GM21360 (cell line): ENCODE results near the gene SLC39A11.
A peak's percentile ranks its signal among the peaks of the same experiment; 100 is the strongest.

Experiments used
- ATAC-seq: cut with Tn5 transposase; IDR thresholded peaks from one replicate; pipeline ENCODE4 v1.9.1; 2021; ENCODE audit warnings: mild to moderate bottlenecking, moderate library complexity; ENCODE audit not compliant: unreplicated experiment

SLC39A11 gene

DNA sequence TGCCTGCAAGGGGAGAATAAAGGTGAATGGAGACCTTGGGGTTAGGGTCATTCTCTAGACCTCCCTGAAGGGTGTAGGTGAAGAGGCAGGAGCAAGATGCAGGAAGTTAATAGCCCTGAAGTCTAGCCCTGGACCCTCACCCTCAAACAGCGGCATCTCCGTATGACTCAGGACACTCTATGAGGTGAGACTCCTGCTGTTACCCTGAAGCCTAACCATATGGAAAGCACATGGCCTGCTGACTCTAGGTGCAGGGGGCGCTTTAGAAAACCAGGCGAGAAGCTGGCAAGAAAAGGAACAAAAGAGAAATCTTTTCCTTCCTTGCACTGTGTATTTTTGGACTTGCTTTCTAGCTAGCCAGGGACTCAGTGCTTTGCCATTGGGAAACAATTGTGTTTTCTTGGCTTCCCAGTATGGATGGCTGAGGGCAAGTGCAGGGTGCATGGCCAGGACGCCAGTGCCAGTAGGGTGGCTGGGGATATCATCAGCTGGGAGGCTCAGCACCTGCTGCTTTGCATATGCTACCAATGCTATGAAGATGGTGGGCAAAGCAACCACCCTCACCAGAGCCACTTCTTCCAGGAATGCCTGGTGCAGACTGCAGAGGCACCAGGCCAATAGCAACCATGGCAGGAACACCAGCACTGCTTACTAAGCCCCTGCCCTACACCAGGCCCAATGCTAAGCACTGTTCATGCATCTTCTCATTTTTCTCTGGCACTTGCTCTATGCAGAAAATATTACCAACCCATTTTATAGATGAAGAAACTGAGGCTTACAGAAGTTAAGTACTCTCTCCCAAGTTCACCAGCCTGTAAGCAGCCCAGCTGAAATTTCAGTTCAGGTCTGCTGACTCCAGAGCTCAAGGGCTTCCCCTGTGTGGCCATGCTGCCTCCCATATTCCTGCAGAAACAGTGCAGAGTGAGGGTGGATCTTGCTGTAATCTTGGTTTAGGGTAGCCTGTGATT is 425.1 kb downstream of the SLC39A11 start:
- ATAC-seq = no peak

DNA sequence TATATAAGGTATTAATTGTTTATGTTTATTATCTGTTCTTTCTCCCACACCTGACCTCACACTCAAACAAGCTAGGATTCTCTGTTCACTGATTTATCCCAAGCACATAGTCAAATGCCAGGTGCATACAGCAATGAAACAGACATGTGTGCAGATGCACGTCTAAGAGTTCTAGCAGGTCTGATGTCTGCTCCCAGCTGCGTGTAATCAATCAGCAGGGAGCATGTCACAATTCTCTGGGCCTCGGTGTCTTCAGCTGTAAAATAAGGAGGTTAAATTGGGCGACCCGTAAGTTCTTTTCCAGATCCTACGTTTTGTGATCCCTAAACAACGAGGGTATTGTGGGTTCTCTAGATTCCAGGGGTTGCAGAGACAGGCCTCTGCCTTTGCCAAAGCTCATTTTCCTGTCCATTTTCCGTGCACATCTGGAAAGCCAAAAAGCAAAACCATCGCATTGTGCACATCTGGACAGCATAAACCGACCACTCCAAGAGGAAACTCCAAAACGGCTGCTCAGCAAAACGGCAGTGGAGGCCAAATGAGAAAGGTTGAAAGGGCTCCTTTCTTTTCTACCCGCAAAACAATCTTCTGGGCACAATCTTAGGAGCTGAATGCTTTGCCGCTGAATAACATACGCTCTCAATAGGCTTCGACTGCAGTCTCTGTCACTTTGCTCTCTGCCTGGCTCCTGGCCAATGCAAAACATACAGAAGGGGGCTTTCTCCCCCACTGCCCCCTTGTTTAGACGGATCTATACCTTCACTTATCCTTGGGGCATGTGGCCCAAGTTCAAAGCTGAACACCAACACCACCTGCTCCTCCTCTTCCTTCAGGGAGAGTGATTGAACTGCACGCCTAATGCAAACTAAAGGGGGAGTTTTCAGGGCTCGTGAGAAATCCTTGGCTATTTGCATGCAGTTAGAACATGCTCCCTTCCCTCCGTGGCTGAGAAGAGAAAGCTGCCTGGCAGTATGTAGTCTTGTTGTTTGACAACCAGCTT is 426.3 kb downstream of the SLC39A11 start:
- no peak for ATAC-seq

DNA sequence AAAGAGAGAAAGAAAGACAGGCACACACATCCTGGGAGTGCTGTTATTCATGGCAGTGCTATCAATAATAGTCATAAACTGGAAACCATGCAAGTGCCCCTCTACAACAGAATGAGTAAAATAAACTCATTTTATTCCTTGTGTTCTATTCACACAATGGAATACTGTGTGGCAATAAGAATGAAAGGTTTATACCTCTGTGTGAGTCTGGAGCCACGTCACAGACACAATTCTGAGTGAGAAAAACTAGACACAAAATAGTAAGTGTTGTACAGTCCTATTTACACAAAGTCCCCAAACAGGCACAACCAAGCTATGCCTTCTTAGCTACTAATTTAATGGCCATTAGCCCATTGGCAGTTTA is 429.7 kb downstream of the SLC39A11 start:
- no peak for ATAC-seq

DNA sequence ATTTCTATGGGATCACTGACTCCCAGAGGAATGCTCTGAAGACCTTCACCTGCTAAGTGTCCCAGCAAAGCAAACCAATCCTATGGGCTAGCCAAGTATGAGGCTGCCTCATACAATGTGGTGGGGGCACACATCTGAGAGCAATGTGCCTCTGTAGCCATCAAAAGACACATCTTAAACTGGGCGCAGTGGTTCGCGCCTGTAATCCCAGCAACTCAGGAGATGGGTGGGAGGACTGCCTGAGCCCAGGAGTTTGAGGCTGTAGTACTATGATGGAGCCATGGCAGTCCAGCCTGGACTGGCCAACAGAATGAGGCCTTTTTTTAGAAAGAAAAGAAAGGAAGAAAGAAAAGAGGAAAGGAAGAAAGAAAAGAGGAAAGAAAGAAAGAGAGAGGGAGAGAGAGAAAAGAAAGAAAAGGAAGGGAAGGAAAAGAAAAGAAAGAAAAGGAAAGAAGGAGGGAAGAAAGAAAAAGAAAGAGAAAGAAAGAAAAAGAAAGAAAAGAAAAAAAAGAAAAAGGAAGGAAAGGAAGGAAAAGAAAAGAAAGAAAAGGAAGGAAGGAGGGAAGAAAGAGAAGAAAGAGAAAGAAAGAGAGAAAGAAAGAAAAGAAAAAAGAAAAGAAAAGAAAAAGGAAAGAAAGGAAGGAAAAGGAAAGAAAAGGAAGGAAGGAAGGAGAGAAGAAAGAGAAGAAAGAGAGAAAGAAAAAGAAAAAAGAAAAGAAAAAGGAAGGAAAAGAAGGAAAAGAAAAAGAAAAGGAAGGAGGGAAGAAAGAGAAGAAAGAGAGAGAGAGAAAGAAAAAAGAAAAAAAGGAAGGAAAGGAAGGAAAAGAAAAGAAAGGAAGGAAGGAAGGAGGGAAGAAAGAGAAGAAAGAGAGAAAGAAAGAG is 430.3 kb downstream of the SLC39A11 start:
- no peak for ATAC-seq

DNA sequence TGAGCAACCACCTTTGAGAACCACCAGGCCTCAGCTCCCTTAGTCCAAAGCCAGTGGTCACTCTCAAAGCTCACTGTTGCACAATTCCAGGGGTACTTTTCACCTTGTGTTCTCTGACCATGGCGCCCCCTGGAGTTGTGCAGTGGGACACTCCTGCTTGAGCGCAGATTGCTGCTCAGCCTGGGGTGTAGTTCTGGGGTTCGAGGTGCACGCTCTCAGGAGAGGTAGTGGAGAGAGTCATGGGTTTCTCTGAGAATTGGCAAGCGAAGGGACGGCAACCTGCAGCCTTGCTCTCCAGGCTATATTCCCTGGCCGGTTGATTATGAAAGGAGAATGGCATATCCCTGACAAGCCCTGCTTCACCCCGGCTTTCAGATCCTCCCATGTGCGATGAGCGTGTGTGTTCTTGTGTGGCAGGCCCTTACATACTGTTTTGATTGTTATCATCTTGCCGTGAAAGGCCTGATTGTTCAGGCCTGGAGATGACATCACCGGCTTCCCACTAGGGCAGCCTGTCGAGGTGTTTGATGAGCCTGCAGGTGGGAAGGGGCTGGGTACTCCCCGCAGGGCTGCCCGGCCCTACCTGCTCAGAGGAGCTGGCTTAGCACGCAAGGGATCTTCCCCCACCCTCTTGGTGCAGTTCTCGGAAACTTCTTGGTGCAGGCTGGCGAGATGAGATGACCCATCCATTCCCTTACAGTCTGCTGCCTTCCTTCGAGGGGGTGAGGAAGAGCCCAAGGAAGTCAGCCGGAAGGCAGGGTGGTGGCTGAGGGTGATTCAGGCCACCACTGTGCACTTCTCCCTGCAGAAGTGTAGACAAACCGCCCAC is 431.2 kb downstream of the SLC39A11 start:
- ATAC-seq = no peak

DNA sequence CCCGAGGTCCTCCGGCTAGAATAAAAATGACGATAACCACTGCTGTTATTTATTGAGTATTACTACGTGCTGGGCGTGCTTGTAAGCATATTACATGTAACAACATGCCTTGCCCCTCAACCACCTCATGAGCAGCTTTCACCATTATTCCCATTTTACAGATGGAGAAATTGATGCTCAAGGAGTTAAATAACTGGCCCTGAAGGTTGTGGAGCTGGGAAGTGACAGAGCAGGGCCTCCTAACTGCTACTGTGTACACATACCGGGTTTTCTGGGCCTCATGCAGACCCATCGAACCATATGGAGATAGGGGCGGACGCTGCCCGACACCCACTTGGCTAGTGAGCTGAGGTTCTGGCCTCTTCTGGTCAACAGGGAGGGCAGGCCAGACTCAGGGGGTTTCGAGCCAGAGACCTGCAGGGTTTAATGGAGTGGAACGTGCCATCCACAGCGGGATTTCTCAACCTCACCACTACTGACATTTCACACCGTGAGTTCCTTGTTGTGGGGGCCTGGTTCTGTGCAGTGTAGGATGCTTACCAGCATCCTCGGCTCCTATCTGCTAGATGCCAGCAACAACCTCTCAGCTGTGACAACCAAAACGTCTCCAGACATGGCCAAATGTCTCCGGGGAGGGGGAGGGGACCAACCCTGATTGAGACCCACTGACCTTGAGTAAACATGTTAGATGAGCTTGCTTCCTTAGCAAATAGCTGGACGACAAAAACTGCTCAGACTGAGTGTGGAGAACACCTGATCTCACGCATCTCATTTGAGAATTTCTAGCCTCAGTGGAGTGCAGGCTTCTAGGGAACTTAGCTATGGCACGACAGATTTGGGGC is 432.0 kb downstream of the SLC39A11 start:
- no peak for ATAC-seq

DNA sequence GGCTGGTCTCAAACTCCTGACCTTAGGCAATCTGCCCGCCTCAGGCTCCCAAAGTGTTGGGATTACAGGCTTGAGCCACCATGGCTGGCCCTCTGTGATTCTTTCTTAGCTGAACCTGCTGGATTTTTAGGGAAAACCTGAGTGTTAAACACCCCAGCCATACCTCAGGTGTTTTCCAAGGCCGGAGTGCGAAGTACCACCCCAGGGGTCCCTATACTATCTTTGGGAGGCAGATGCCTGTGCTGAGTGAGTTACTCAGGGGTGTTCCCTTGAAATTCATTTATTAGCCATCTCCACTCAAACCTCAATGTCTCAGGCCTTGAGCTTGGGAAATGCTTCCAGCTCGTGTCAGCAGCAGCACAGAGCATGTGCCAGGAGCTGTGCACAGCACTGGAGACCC is 432.7 kb downstream of the SLC39A11 start:
- ATAC-seq = no peak

DNA sequence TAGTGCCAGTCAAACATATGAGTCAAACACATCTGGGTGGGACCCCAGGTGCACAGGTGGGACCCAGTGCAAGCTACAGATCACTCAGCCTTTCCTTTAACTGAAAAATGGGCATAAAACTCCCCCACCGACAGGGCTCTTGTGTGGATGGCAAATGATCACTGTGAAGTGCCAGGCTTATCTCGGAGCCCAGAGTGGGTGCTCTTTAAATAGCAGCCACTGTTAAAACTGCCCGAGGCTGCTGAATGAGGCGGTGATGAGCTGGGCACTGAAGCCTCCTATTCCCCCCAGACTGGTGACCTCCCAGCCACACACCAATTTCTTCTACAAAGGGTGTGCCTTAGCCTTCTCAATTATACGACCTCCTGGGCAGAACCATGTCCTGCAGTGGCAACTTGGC is 433.8 kb downstream of the SLC39A11 start:
- no peak for ATAC-seq

DNA sequence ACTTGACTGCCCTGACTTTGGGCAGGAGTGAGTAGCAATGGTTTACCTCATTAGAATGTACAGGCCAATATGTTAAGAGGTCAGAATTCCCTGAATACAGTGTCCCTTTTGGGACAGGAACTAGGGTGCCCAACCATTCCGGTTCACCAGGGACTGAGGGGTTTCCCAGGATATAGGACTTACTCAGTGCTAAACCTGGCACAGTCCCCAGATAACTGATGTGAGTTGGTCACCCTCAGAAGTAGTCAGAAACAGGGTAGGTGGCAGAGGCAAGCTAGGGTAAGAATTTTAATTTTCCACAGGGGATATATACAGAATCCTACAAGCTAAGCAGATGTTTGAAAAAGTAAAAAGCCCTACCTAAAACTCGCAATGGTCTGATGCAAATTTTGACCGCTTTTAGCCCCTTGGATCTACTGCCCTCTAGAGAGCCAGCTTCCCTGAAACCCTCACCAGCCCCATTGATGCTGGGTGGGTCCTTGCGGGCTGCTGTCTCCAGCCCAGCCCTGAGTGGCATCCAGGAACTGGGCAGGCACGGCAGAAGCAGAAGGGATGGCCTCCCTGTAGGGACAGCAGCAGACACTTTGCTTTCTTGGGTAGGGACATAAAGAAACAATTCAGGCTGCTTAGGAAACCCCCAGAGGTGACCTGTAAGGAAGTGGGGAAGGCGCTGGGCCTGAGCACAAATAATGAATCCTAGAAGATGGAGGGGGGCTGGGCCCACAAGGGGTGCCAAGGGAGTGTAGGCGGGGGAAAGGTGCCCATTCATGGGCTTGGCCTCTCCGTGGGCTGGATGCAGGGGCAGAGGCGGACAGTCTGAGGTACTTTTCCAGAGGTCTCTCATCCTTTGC is 434.8 kb downstream of the SLC39A11 start:
- ATAC-seq = peak; percentile 47

DNA sequence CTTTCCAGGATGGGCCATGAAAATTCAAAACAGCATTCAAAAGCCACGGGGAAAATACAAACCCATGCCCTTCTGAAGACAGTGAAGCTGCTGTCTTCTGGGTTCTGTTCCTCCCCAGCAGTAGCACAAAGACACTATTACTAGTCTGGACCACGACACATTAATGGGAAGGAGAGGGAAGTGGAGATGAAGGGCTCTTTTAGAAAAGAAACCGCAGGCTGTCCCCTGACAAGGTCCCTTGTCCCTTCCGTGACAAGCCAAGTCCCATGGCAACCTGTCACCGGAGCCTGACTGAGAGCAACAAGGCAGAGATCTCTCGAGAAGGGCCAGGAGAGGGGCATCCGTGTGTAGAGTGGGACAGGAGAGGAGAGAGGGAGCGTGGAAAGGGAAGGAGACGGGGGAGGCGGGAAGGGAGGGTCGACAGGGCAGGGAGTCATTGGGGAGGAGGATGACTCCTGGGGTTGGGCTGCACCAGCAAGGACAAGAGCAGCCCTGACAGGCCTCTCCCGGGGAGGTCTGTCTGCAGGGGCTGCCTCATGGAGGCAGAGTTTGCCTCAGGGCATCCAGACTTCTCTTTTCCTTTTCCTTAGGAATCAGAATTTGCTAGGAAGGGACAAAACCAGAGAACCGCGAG is 436.2 kb downstream of the SLC39A11 start:
- ATAC-seq = no peak

DNA sequence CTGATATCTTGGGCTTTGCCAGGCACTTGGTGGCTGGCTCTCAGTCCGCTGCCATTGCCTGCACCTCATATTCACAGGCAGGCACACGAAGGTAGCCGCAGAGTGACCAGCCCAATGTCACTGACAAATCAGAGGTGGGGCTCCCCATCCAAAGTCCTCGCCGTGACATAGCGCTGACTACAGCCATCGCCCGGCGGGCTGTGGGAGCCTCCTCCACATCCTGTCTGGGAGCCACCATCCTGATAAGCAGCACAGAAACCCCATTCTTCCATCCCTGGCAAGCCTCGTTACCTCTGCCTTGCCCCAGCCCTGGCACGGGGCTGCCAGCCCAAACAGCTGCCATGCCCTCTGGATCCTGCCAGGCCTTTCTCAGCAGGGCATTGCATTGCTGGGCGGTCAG is 437.8 kb downstream of the SLC39A11 start:
- no peak for ATAC-seq

DNA sequence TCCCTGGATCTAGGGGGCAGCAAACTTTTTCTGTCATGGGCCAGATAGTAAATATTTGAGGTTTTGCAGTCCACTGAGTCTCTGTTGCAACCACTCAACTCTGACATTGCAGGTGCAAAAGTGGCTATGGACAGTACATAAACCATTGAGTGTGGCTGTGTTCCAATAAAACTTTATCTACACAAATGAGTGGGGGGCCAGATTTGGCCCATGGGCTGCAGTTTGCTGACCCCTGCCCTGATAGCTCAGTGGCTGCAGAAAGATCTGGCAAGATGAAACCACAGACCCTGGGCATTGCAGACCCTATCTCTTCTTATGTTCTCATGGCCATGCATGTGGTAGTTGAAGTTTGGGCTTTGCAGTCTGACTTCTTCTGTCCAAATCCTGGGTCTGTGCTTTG is 440.5 kb downstream of the SLC39A11 start:
- no peak for ATAC-seq

DNA sequence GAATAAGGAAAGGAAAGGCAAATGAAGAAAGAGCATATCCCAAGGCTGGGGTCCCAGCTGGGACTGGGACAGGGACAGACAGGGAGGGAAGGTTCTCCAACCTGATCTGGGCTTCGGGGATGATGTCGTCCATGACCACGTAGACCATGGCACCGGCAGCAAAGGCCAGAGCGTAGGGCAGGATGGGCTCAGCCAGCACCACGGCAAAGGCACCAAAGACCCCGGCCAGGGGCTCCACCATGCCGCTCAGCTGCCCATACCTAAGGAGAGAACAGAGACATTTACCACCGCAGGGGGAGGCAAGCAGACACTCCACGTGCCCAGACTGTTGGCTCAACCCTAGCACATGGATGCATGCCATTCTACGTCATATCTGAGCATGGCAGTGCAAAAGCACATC is 443.8 kb downstream of the SLC39A11 start:
- ATAC-seq = no peak

DNA sequence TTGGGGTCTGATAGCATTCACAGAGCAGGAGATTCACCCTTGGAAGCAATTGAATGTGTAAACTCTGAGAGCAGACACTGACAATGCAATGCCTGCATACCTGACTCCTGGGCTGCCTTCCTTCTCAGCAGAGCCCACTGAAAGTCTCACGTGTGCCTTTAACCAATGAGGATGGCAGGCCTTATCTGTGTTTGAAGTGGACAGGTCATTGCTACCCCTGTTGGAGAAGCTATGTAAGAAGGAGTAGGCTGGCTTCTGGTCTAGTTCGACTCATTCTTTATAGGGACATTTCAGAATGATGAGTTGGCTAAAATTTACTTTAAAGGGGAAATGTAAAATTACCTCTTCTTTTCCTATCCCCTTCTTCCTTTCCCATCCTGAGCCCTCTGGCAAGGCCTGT is 446.3 kb downstream of the SLC39A11 start:
- no peak for ATAC-seq

DNA sequence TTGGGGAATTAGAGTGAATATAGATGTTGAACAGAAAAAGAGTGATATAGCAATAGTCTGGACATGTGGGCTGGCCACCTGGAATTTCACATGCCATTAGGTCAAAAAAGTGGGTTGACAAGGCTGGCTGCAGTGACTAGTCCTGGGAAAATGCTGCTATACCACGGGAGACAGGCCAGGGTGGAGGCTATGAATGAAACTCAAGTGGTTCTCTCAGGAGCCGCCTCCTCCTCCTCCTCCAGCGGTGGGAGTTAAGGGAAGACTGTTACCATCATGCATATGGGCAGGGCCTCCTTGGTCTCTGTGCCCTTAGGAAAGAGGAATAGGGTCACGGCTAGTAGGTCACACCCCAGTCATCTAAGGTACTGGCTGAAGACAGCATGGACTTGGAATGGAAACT is 448.0 kb downstream of the SLC39A11 start:
- no peak for ATAC-seq

DNA sequence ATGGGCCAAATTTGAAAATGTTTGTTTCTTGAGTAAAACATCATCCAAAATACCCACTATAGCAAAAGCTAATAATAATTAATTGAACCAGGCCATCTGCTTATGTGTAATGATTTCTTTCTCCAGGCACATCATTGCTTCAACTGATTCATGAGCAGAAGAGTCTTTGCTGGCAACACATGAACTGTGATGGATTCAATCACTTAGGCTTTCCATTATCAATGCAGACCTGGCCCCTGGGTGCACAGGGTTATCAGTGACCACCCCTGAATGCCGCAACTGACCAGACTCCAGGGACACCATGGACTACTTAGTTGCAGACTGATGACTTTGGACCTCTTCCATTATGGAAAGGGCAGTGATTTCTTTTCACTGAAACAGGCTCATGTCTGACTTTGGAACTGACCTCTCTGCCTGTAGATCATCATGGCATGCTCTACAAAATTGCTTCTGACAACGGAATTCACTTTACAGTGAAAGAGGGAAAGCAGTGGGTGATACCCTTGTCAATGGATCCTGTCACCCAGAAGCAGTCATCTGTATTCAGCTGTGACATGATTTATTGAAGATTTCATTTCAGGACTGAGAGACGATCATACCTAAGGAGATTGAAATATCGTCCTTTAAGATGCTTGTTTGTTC is 448.8 kb downstream of the SLC39A11 start:
- ATAC-seq = no peak

DNA sequence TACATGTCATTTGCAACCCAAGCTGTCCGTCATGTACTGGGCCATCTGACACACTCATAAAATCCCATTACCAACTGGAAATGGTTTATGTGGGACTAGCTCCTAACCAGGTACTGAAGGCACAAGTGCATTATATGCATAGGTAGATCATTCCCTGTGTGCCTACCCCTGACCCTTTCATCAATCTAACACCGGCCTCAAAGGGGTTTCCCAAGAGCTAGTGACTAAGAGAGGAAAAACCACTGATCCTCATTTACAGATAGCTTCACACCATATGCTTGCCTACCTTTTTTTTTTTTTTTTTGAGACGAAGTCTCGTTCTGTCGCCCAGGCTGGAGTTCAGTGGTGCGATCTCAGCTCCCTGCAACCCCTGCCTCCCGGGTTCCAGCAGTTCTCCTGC is 449.8 kb downstream of the SLC39A11 start:
- ATAC-seq = no peak
